ENCODE data around the gene ZFR.

GRCh38 chr5:32369542-32370155, 74.9 kb downstream of the ZFR start:
- TF ChIP-seq, protein P1, sequence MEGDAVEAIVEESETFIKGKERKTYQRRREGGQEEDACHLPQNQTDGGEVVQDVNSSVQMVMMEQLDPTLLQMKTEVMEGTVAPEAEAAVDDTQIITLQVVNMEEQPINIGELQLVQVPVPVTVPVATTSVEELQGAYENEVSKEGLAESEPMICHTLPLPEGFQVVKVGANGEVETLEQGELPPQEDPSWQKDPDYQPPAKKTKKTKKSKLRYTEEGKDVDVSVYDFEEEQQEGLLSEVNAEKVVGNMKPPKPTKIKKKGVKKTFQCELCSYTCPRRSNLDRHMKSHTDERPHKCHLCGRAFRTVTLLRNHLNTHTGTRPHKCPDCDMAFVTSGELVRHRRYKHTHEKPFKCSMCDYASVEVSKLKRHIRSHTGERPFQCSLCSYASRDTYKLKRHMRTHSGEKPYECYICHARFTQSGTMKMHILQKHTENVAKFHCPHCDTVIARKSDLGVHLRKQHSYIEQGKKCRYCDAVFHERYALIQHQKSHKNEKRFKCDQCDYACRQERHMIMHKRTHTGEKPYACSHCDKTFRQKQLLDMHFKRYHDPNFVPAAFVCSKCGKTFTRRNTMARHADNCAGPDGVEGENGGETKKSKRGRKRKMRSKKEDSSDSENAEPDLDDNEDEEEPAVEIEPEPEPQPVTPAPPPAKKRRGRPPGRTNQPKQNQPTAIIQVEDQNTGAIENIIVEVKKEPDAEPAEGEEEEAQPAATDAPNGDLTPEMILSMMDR (IDR thresholded peaks at IDR 0.05), result no peak
- no peak for TF ChIP-seq POLR2A (IDR thresholded peaks at IDR 0.05)

Measured in ovary (tissue), 3 donors.